VCaP (cell line): ENCODE measurements around the gene GPR18.

Experiments
- H3K27ac ChIP-seq: fragments of 450-650 bp; 2 replicates; pipeline ENCODE4 v1.5.1; 2017
- CTCF ChIP-seq: fragments of 450-650 bp; conservative IDR thresholded peaks from 2 replicates; pipeline ENCODE4 v1.5.1; 2017; ENCODE audit warnings: mild to moderate bottlenecking, moderate library complexity

The GPR18 gene

GRCh38 chr13:99258210-99258860, at the start of gene GPR18:
Gene GPR18 (minus strand): TSS chr13:99258379. CDS start chr13:99255872, 2,507 bp downstream.
- no peak for TF ChIP-seq CTCF
- no peak within 1 kb of the TSS for H3K27ac ChIP-seq

- no peak for TF ChIP-seq CTCF
- H3K27ac ChIP-seq = no peak overlapping the region
These were observed 49.6 kb upstream of the GPR18 start for GRCh38 chr13:99307648-99308339.

- no peak for TF ChIP-seq CTCF
- H3K27ac ChIP-seq = no peak within 1 kb of the TSS
These were observed 49.1 kb upstream of the GPR18 start, which contains the start of gene GPR183 for GRCh38 chr13:99307247-99307646. Gene GPR183 (minus strand): TSS chr13:99307399. CDS start chr13:99296145, 11,254 bp downstream.

- H3K27ac ChIP-seq = no peak overlapping the region
- no peak for TF ChIP-seq CTCF
These were observed 47.4 kb upstream of the GPR18 start for GRCh38 chr13:99305566-99305965.

GRCh38 chr13:99305158-99305557, 47.0 kb upstream of the GPR18 start:
- no peak for TF ChIP-seq CTCF
- no peak overlapping the region for H3K27ac ChIP-seq

- H3K27ac ChIP-seq = no peak overlapping the region
- TF ChIP-seq CTCF = no peak
These were observed 46.4 kb upstream of the GPR18 start for GRCh38 chr13:99304541-99304940.

- TF ChIP-seq CTCF = no peak
- no peak overlapping the region for H3K27ac ChIP-seq
These were observed 45.8 kb upstream of the GPR18 start for GRCh38 chr13:99303863-99304521.
